ENCODE data around the gene MKKS.
A peak's percentile ranks its signal among the peaks of the same experiment; 100 is the strongest.

Gene MKKS

GRCh38 chr20:10433623-10434466 is at the start of gene MKKS:
MKKS (minus strand) TSS chr20:10434222; CDS start chr20:10413514, 20,708 bp downstream.
- peak; percentile 85 for DNase-seq (ENCODE audit: low read depth)

- no peak for DNase-seq (ENCODE audit: low read depth)
These were observed 49.7 kb upstream of the MKKS start for GRCh38 chr20:10483691-10484090.

- DNase-seq (ENCODE audit: low read depth) = no peak
These were observed 47.7 kb upstream of the MKKS start for GRCh38 chr20:10481676-10482075.

- no peak for DNase-seq (ENCODE audit: low read depth)
These were observed 44.9 kb upstream of the MKKS start for GRCh38 chr20:10478930-10479329.

GRCh38 chr20:10478205-10478604 is 44.2 kb upstream of the MKKS start:
- no peak for DNase-seq (ENCODE audit: low read depth)

- no peak for DNase-seq (ENCODE audit: low read depth)
These were observed 42.3 kb upstream of the MKKS start for GRCh38 chr20:10476319-10476724.

GRCh38 chr20:10475225-10475624 is 41.2 kb upstream of the MKKS start:
- no peak for DNase-seq (ENCODE audit: low read depth)

GRCh38 chr20:10474606-10475184 is 40.7 kb upstream of the MKKS start:
- DNase-seq (ENCODE audit: low read depth) = peak; percentile 47

GRCh38 chr20:10472871-10473270 is 38.8 kb upstream of the MKKS start:
- DNase-seq (ENCODE audit: low read depth) = no peak

- DNase-seq (ENCODE audit: low read depth) = no peak
These were observed 36.3 kb upstream of the MKKS start for GRCh38 chr20:10470276-10470675.

- DNase-seq (ENCODE audit: low read depth) = peak; percentile 86
These were observed 35.6 kb upstream of the MKKS start for GRCh38 chr20:10469599-10469998.

- no peak for DNase-seq (ENCODE audit: low read depth)
These were observed 35.0 kb upstream of the MKKS start for GRCh38 chr20:10469056-10469455.

GRCh38 chr20:10468340-10468845 is 34.4 kb upstream of the MKKS start:
- no peak for DNase-seq (ENCODE audit: low read depth)

GRCh38 chr20:10467681-10468339 is 33.8 kb upstream of the MKKS start:
- DNase-seq (ENCODE audit: low read depth) = no peak

- no peak for DNase-seq (ENCODE audit: low read depth)
These were observed 32.8 kb upstream of the MKKS start for GRCh38 chr20:10466855-10467254.

GRCh38 chr20:10466325-10466724 is 32.3 kb upstream of the MKKS start:
- DNase-seq (ENCODE audit: low read depth) = no peak

GRCh38 chr20:10465135-10465534 is 31.1 kb upstream of the MKKS start:
- DNase-seq (ENCODE audit: low read depth) = no peak

- no peak for DNase-seq (ENCODE audit: low read depth)
These were observed 29.6 kb upstream of the MKKS start for GRCh38 chr20:10463622-10464021.

- DNase-seq (ENCODE audit: low read depth) = no peak
These were observed 28.5 kb upstream of the MKKS start for GRCh38 chr20:10462516-10462915.

GRCh38 chr20:10461495-10461894 is 27.5 kb upstream of the MKKS start:
- DNase-seq (ENCODE audit: low read depth) = no peak

GRCh38 chr20:10454151-10454750 is 20.2 kb upstream of the MKKS start:
- DNase-seq (ENCODE audit: low read depth) = no peak

- no peak for DNase-seq (ENCODE audit: low read depth)
These were observed 19.2 kb upstream of the MKKS start for GRCh38 chr20:10453241-10453640.

GRCh38 chr20:10449270-10449669 is 15.2 kb upstream of the MKKS start:
- DNase-seq (ENCODE audit: low read depth) = no peak
